GM19397 (cell line): ENCODE results near the gene CMSS1.

Experiments used
- ATAC-seq: cut with Tn5 transposase; IDR thresholded peaks from one replicate; pipeline ENCODE4 v1.9.1; 2021; ENCODE audit warnings: mild to moderate bottlenecking, moderate library complexity; ENCODE audit not compliant: unreplicated experiment

CMSS1 gene

GRCh38 chr3:99873269-99874102, 55.8 kb downstream of the CMSS1 start:
- no peak for ATAC-seq

- ATAC-seq = no peak
Measured at GRCh38 chr3:99874237-99875002, 56.8 kb downstream of the CMSS1 start.

- ATAC-seq = no peak
Measured at GRCh38 chr3:99875581-99875928, 57.9 kb downstream of the CMSS1 start.

GRCh38 chr3:99875929-99876841, 58.5 kb downstream of the CMSS1 start:
- peak; percentile 94 for ATAC-seq

GRCh38 chr3:99877031-99877579, 59.4 kb downstream of the CMSS1 start:
- ATAC-seq = no peak

- ATAC-seq = no peak
Measured at GRCh38 chr3:99878005-99878404, 60.3 kb downstream of the CMSS1 start.

GRCh38 chr3:99879275-99879674, 61.6 kb downstream of the CMSS1 start:
- no peak for ATAC-seq

GRCh38 chr3:99881121-99881524, 63.5 kb downstream of the CMSS1 start:
- ATAC-seq = no peak

GRCh38 chr3:99882436-99883137, 64.9 kb downstream of the CMSS1 start:
- ATAC-seq = no peak

GRCh38 chr3:99883138-99883461, 65.4 kb downstream of the CMSS1 start:
- no peak for ATAC-seq

GRCh38 chr3:99883693-99884092, 66.0 kb downstream of the CMSS1 start:
- ATAC-seq = no peak

GRCh38 chr3:99884484-99884883, 66.8 kb downstream of the CMSS1 start:
- no peak for ATAC-seq

- no peak for ATAC-seq
Measured at GRCh38 chr3:99885085-99885484, 67.4 kb downstream of the CMSS1 start.

- no peak for ATAC-seq
Measured at GRCh38 chr3:99885851-99886250, 68.2 kb downstream of the CMSS1 start.

- no peak for ATAC-seq
Measured at GRCh38 chr3:99891610-99892285, 74.1 kb downstream of the CMSS1 start.

GRCh38 chr3:99892332-99892731, 74.7 kb downstream of the CMSS1 start:
- no peak for ATAC-seq

- ATAC-seq = no peak
Measured at GRCh38 chr3:99895131-99895696, 77.6 kb downstream of the CMSS1 start.

GRCh38 chr3:99895703-99896441, 78.2 kb downstream of the CMSS1 start:
- ATAC-seq = no peak

GRCh38 chr3:99896482-99896881, 78.8 kb downstream of the CMSS1 start:
- no peak for ATAC-seq
